Body of pancreas (tissue), 4 donors: ENCODE measurements around the gene POLR2H. TPM values are rescaled to one million over a fixed set of nuclear protein-coding genes. Genes with fewer than 3 reads are reported as not detected.

Source experiments
- ATAC-seq: fragments of 150-250 bp; one replicate; pipeline ENCODE4 v1.9.1; 2016
- DNase-seq, 4 donors: peaks; one replicate each; pipeline ENCODE4 v3.0.0-alpha.2; 2019
- H3K27ac ChIP-seq, 4 donors: fragments of 200-600 bp; sonication (generic); 1 replicate in 3 of 4; 2 replicates in 1 of 4; pipeline versions ENCODE4 v1.5.1 to v1.6.1; 2016 to 2019; ENCODE audit warnings: mild to moderate bottlenecking in 1 of 4, mixed read lengths in 1 of 4, moderate library complexity in 1 of 4
- H3K27me3 ChIP-seq, 2 donors: fragments of 200-600 bp; sonication (generic); one replicate each; pipeline ENCODE4 v1.6.0; 2016; ENCODE audit warnings: mild to moderate bottlenecking in 1 of 2
- H3K36me3 ChIP-seq, 2 donors: fragments of 200-600 bp; sonication (generic); replicated peaks in 1 of 2; 2 replicates each; pipeline ENCODE4 v1.5.1; 2016; ENCODE audit warnings: low read depth in 2 of 2; ENCODE audit not compliant: insufficient read depth in 1 of 2
- H3K4me1 ChIP-seq: fragments of 200-600 bp; sonication (generic); one replicate; pipeline ENCODE4 v1.6.0; 2016
- H3K4me3 ChIP-seq, 2 donors: fragments of 200-600 bp; sonication (generic); 1 replicate in 1 of 2; 2 replicates in 1 of 2; pipeline ENCODE4 v1.5.1; 2016 to 2019
- H3K9me3 ChIP-seq, 3 donors: fragments of 200-600 bp; sonication (generic); 1 replicate in 2 of 3; 2 replicates in 1 of 3; pipeline ENCODE4 v1.5.1; 2016
- CTCF ChIP-seq, 7 experiments: fragments of 450-650 bp in 4 of 7; fragments of 200-600 bp in 3 of 7; sonication (generic) in 3 of 7; IDR thresholded peaks; one replicate each; pipeline ENCODE4 v1.5.1; 2016 to 2019; ENCODE audit warnings: antibody characterized with exemption in 7 of 7
- POLR2A ChIP-seq, 3 donors: fragments of 450-650 bp; IDR thresholded peaks; one replicate each; pipeline ENCODE4 v1.6.1; 2016; ENCODE audit warnings: antibody characterized with exemption in 3 of 3, mild to moderate bottlenecking in 2 of 3
- WGBS, 2 donors: methylation state at CpG; one replicate each; pipeline ENCODE4 v1.1.5; 2017; 5-methylcytosine and 5-hydroxymethylcytosine counted together
- intact Hi-C: fragments of 100-400 bp; cut with DNase I; formaldehyde crosslinking; loops from one replicate; pipeline ENCODE4 v1.15.1; 2023
- total RNA-seq, 2 donors: library from RNA; depleted of rRNA; stranded (reverse); fragments of >200 nt; gene quantifications; one replicate each; pipeline ENCODE4 v1.1.0, GENCODE V29; 2016

POLR2H gene
- total RNA-seq, 2 donors from 2014 or later: 32.4 to 137 TPM

GRCh38 chr3:184377374-184377773, 15.9 kb downstream of the POLR2H start:
- H3K27ac ChIP-seq: peak overlapping the region in 3 of 4 donors; percentile 5 to 58 (median 23)
- intact Hi-C loops: no loop called here
- no peaks in the 10 kb centered on the region for H3K27me3 ChIP-seq
- no peak overlapping the region for H3K4me3 ChIP-seq
- peaks cover 34% of the 10 kb centered on the region for H3K4me1 ChIP-seq
- ATAC-seq (no peak), DNase-seq (no peak)
- no peaks in the 10 kb centered on the region for H3K9me3 ChIP-seq
- H3K36me3 ChIP-seq: no peaks in the 10 kb centered on the region
- WGBS, 2 donors: 59 to 67% methylated on average over 5 of the region's 5 CpGs
- TF ChIP-seq POLR2A (IDR thresholded peaks at IDR 0.05) (no peak), CTCF (IDR thresholded peaks at IDR 0.05) (no peak)

GRCh38 chr3:184377882-184378445, 16.5 kb downstream of the POLR2H start, which contains the start of gene THPO:
Gene THPO (minus strand): TSS chr3:184378207. CDS start chr3:184376259, 1,948 bp downstream.
- 24 to 69% methylated on average over 2 to 7 of the region's 7 CpGs for whole genome bisulfite sequencing, 2 donors
- no peaks in the 10 kb centered on the region for H3K9me3 ChIP-seq
- ATAC-seq (peak; percentile 56), DNase-seq (peak; percentile 66 to 79 (median 75))
- intact Hi-C loops: no loop called here
- H3K4me3 ChIP-seq: no peak within 1 kb of the TSS
- H3K27me3 ChIP-seq: no peaks in the 10 kb centered on the region
- no peak for TF ChIP-seq POLR2A (IDR thresholded peaks at IDR 0.05)
- TF ChIP-seq CTCF (IDR thresholded peaks at IDR 0.05): no peak
- H3K36me3 ChIP-seq: no peaks in the 10 kb centered on the region
- H3K27ac ChIP-seq: peak within 1 kb of the TSS; percentile 25 to 58 (median 37)
- peaks cover 34% of the 10 kb centered on the region for H3K4me1 ChIP-seq

GRCh38 chr3:184378651-184379357, 17.3 kb downstream of the POLR2H start:
- WGBS, 2 donors: 85 to 90% methylated on average over 10 of the region's 10 CpGs

GRCh38 chr3:184379358-184380184, 18.1 kb downstream of the POLR2H start, which contains the start of gene CHRD:
Gene CHRD (plus strand): TSS chr3:184380054. CDS start chr3:184380319, 265 bp downstream.
- TF ChIP-seq CTCF (IDR thresholded peaks at IDR 0.05) (no peak), POLR2A (IDR thresholded peaks at IDR 0.05) (no peak)
- peak within 1 kb of the TSS; percentile 32 to 45 (median 44) for H3K27ac ChIP-seq
- H3K9me3 ChIP-seq: no peaks in the 10 kb centered on the region
- WGBS, 2 donors: 60 to 62% methylated on average over 15 to 19 of the region's 71 CpGs
- intact Hi-C loops: no loop called here
- H3K27me3 ChIP-seq: no peaks in the 10 kb centered on the region
- no peaks in the 10 kb centered on the region for H3K36me3 ChIP-seq
- no peak for DNase-seq
- H3K4me1 ChIP-seq: peaks cover 34% of the 10 kb centered on the region
- no peak for ATAC-seq
- peak within 1 kb of the TSS in 1 of 2 donors; percentile 17 for H3K4me3 ChIP-seq

More at GRCh38 chr3:184378651-184379357, 17.3 kb downstream of the POLR2H start:
- no peak overlapping the region for H3K4me3 ChIP-seq
- TF ChIP-seq POLR2A (IDR thresholded peaks at IDR 0.05): no peak
- no peak for TF ChIP-seq CTCF (IDR thresholded peaks at IDR 0.05)
- no peak for DNase-seq
- no peaks in the 10 kb centered on the region for H3K9me3 ChIP-seq
- H3K4me1 ChIP-seq: peaks cover 34% of the 10 kb centered on the region
- intact Hi-C loops: no loop called here
- H3K27me3 ChIP-seq: no peaks in the 10 kb centered on the region
- no peaks in the 10 kb centered on the region for H3K36me3 ChIP-seq
- peak overlapping the region; percentile 32 to 58 (median 44) for H3K27ac ChIP-seq
- no peak for ATAC-seq
